Bladder microvascular endothelial cell (primary cell): ENCODE results near the gene SFMBT1. TPM values are rescaled to one million over a fixed set of nuclear protein-coding genes. Genes with fewer than 3 reads are reported as not detected.

Experiments
- total RNA-seq: library from RNA; depleted of rRNA; stranded (reverse); fragments of >200 nt; gene quantifications from 2 replicates; pipeline ENCODE4 v1.2.3, GENCODE V29; 2014

The SFMBT1 gene, protein sequence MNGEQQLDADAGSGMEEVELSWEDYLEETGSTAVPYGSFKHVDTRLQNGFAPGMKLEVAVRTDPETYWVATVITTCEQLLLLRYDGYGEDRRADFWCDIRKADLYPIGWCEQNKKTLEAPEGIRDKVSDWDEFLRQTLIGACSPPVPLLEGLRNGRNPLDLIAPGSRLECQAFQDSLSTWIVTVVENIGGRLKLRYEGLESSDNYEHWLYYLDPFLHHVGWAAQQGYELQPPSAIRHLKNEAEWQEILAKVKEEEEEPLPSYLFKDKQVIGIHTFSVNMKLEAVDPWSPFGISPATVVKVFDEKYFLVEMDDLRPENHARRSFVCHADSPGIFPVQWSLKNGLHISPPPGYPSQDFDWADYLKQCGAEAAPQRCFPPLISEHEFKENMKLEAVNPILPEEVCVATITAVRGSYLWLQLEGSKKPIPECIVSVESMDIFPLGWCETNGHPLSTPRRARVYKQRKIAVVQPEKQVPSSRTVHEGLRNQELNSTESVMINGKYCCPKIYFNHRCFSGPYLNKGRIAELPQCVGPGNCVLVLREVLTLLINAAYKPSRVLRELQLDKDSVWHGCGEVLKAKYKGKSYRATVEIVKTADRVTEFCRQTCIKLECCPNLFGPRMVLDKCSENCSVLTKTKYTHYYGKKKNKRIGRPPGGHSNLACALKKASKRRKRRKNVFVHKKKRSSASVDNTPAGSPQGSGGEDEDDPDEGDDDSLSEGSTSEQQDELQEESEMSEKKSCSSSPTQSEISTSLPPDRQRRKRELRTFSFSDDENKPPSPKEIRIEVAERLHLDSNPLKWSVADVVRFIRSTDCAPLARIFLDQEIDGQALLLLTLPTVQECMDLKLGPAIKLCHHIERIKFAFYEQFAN
- total RNA-seq, result 1.8 and 4.3 TPM in 2 replicates

DNA sequence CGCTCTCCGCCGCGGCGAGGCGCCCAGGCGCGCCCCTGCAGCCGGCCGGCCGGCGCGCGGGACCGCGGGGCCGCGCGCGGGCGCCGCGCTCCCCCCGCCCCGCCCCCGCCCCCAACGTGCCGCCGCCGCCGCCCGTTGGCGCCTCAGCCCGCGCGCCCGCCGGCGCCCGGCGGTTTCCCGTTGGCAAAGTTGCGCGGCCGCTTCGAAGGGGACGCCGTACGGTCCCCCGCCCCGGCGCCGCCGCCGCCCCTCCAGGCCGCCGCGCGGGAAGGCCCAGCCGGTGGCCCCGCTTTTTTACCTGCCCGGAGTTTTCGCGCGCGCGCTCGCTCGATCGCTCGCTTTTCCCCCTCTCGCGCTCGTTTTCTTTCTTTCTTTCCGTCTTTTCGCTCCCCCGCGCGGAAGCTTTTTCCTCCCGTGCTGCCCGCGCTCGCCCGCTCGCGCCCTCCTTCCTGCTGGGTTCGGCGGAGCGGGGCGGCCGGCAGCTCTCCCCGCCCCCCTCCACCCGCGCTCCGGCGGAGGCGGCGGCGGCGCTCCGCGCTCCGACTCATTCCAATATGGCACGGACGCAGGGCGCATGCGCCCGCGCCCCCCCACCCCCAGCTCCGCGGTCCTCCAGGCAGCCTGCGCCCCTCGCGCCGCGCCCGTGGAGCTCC is at the start of gene SFMBT1:
TSS of gene SFMBT1 (minus strand) at position 556 of the 653 bp plus-strand sequence. CDS start 76,945 bp downstream, outside the sequence.

DNA sequence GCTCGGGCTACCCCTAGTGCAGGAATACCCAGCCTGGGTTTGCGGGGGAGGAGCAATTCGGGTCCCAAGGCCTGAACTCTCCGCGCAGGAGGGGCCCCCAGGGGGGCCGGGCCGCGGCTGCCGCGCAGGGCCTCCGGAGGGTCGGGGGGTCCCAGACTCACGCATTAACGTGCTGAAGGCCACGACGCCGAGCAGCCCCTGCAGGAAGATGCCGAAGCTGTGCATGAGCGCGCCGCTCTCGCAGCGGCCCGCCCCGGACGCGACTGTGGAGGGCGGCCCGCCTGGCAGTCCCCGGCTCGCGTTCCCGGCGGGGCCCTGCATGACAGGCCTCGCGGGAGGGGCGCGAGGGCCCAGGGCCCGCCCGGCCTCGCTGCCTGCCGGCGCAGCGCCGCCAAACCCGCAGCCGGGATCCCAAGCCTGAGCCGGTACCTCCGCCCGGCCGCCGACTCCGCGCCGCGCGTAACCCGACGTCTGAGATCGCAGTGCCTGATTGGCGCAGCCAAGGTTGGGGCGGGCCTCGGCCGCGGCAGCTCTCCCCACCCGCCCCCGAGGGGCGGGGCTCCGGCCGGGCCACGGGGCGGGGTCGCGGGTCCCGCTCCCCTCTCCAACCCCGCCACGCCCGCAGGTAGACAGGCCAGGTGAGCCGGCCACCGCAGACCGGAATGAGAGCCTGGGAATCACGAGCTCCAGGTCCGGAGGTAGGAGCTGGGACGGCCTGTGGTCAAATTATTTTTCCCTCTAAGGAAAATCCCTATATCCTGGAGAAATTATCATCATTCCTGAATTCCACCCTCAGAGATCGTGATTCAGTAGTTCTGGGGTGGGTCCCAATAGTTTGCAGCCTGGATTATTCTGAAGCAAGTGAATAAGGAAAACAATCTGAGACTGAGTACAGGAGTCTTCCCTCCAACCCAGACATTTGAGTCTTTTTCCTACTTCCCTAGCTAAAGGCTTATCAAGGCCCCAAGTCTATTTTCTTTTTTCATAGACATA is 148.4 kb downstream of the SFMBT1 start, which contains the start of gene STIMATE:
TSS of gene STIMATE (minus strand) at position 419 of the 993 bp plus-strand sequence. CDS start at position 321, 98 bp downstream.

Other genes with a start within 250 kb of the SFMBT1 start
- 0.38 TPM in 1 of 2 replicates, not detected in the other for gene ITIH4, start 215.4 kb downstream of the SFMBT1 start, total RNA-seq
- gene MUSTN1, start 211.1 kb downstream of the SFMBT1 start, total RNA-seq, result not detected in 2 replicates
- 12.0 and 16.0 TPM in 2 replicates for gene STIMATE, start 148.5 kb downstream of the SFMBT1 start, total RNA-seq
- 7.8 and 18.2 TPM in 2 replicates for gene RFT1, start 84.4 kb upstream of the SFMBT1 start, total RNA-seq
- 2.8 and 6.0 TPM in 2 replicates for gene PRKCD, start 115.1 kb upstream of the SFMBT1 start, total RNA-seq
- gene TKT, start 209.9 kb upstream of the SFMBT1 start, total RNA-seq, result 187 and 368 TPM in 2 replicates